Measurements from ENCODE around the gene SLC2A9.
A peak's percentile ranks its signal among the peaks of the same experiment; 100 is the strongest.
"Not testable (repeated sequence)": the region's sequence is repeated elsewhere in the genome, so short reads cannot be mapped to it uniquely, and the experiment has no call there.

SLC2A9 gene

DNA sequence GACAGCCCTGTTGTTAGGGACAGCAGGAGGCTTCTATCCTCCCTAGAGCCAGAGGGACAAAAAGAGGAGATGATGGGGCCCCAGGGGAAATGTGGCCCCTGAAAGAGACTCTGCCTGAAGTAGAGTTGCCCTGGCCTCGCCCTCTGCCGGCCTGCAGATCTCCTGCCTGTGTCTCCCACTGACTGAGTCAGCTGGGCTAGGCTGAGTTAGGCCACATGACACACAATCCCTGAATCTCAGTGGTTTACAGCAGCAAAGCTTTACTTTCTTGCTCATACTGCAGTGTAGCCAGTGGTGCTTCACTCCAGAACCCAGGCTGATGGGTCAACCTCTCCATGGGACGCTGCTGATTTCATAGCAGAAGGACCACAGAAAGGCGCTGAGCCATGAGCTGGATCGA lies 216.4 kb downstream of the SLC2A9 start:
- TF ChIP-seq, protein P1, sequence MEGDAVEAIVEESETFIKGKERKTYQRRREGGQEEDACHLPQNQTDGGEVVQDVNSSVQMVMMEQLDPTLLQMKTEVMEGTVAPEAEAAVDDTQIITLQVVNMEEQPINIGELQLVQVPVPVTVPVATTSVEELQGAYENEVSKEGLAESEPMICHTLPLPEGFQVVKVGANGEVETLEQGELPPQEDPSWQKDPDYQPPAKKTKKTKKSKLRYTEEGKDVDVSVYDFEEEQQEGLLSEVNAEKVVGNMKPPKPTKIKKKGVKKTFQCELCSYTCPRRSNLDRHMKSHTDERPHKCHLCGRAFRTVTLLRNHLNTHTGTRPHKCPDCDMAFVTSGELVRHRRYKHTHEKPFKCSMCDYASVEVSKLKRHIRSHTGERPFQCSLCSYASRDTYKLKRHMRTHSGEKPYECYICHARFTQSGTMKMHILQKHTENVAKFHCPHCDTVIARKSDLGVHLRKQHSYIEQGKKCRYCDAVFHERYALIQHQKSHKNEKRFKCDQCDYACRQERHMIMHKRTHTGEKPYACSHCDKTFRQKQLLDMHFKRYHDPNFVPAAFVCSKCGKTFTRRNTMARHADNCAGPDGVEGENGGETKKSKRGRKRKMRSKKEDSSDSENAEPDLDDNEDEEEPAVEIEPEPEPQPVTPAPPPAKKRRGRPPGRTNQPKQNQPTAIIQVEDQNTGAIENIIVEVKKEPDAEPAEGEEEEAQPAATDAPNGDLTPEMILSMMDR (conservative IDR thresholded peaks at IDR 0.05; ENCODE audit: low read depth, low read length) = no peak
- H3K4me3 ChIP-seq (ENCODE audit: low read depth, low read length) = no peak overlapping the region
- peak; percentile 12 for DNase-seq (ENCODE audit: low read depth)

DNA sequence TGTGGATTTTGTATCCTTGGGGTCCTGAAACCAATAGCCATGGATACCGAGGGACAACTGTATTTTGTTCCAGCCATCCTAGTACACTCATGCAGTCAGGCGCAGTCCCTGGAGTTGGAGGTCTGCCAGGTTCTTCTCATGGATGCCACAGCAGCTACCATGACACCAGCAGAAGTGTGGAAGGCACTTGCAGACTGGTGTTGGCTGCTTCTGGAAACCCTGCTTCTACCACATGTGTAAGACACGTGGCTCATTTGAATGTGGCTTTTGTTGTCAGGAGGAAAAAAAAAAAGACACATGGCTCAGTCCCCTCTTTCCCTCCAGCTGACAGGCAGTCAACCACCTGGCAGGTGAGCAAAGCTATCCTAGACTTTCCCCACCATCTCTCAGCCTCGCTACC lies 220.4 kb downstream of the SLC2A9 start:
- no peak overlapping the region for H3K4me3 ChIP-seq (ENCODE audit: low read depth, low read length)
- TF ChIP-seq, protein P1 (conservative IDR thresholded peaks at IDR 0.05; ENCODE audit: low read depth, low read length) = no peak
- no peak for DNase-seq (ENCODE audit: low read depth)

DNA sequence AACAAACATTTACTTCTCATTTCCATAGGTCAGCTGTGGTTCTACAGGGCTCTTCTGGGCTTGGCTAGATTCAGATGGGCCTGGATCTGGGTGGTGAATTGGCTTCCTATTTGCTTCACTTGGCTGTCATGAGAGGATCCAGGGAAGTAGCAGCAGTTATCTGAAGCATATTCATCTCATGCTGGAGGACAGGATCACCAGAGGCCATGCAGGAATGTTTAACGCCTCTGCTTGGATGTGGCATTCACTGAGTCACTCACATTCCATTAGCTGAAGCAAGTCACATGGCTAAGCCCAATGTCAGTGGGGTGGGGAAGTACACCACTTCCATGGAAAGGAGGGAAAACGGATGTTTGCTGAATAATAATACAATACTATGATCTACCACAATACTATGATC lies 224.7 kb downstream of the SLC2A9 start:
- not testable (repeated sequence) for H3K4me3 ChIP-seq (ENCODE audit: low read depth, low read length)
- peak; percentile 10 for DNase-seq (ENCODE audit: low read depth)

DNA sequence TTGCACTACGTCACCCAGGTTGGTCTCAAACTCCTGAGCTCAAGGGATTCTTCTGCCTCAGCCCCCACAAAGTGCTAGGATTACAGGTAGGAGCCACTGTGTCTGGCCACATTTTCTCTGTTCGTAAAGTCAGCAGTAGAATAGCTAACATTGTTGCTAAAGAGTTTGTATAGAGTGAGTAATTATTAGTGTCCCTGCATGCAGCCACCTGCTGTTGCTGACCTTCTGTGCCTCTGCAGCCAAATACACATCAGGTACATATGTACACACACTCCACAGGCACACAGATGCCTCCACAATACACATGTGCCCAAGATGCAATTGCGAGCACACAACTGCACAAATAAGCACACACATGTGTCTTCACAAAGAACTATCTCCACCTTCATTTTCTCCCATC lies 228.9 kb downstream of the SLC2A9 start:
- DNase-seq (ENCODE audit: low read depth) = no peak
- no peak overlapping the region for H3K4me3 ChIP-seq (ENCODE audit: low read depth, low read length)
- TF ChIP-seq, protein P1 (conservative IDR thresholded peaks at IDR 0.05; ENCODE audit: low read depth, low read length) = no peak

GRCh38 chr4:9785891-9786290 lies 235.4 kb downstream of the SLC2A9 start:
- not testable (repeated sequence) for H3K4me3 ChIP-seq (ENCODE audit: low read depth, low read length); DNase-seq (ENCODE audit: low read depth)

DNA sequence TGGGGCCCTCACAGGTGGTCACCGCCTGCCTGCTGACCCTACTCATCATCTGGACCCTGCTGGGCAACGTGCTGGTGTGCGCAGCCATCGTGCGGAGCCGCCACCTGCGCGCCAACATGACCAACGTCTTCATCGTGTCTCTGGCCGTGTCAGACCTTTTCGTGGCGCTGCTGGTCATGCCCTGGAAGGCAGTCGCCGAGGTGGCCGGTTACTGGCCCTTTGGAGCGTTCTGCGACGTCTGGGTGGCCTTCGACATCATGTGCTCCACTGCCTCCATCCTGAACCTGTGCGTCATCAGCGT lies 239.2 kb downstream of the SLC2A9 start:
- H3K4me3 ChIP-seq (ENCODE audit: low read depth, low read length) = no peak overlapping the region
- DNase-seq (ENCODE audit: low read depth) = no peak
- TF ChIP-seq, protein P1 (conservative IDR thresholded peaks at IDR 0.05; ENCODE audit: low read depth, low read length) = no peak

DNA sequence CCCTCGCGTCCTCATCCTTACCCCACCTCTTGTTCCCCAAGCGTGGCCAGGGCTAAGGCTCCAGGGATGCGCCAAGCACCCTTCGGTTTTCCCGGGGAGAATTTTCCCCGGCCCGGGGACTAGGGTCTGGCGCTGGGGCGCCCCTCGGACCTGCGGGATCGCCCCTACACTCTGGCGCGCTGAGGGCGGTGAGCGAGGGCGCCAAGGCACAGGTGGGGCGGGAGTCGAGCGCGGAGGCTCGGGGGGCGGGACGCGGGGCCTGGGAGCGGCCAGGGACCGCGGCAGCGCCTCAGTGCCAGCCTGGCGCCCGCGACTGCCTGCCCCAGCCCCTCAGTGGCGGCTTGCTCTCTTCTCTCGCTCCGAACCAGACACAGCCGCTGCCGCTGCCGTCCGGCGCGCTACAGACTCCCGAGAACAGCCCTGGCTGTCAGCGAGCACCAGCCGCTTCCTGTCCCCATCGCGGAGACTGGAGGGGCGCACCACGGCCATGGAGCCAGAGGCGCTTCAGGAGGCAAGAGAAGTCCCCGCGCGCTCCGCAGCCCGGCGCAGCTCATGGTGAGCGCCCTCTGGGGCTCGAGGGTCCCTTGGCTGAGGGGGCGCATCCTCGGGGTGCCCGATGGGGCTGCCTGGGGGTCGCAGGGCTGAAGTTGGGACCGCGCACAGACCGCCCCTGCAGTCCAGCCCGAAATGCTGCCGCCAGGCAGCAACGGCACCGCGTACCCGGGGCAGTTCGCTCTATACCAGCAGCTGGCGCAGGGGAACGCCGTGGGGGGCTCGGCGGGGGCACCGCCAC lies 239.8 kb downstream of the SLC2A9 start, which contains the start of gene DRD5:
DRD5 (plus strand) TSS at position 292 of the 793 bp plus-strand sequence; CDS start at position 688, 396 bp downstream.
- TF ChIP-seq, protein P1 (conservative IDR thresholded peaks at IDR 0.05; ENCODE audit: low read depth, low read length) = no peak
- H3K4me3 ChIP-seq (ENCODE audit: low read depth, low read length) = no peak within 1 kb of the TSS
- DNase-seq (ENCODE audit: low read depth) = no peak
